HG03521 (cell line): ENCODE data around the gene CIITA.
A peak's percentile ranks its signal among the peaks of the same experiment; 100 is the strongest.

ENCODE experiments used
- ATAC-seq: cut with Tn5 transposase; IDR thresholded peaks from one replicate; pipeline ENCODE4 v1.9.1; 2021; ENCODE audit warnings: mild to moderate bottlenecking, moderate library complexity; ENCODE audit not compliant: unreplicated experiment

The CIITA gene

DNA sequence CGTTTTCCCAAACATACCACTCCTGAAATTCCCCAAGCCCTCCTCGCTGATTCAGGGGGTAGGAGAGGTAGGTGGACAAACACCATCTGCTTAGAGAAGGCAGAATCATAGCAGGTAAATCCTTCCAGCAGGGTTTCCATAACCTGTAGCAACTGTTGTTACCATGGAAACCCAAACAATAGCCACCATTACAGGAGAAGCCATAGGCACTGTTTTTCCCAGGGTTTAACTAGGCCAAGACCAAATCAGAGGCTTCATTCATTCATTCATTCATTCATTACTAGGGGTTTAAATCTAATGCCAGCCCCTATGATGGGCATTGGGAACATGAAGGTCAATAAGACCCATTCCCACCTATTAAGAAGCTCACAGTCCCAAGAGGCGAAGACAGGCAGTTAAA, 25.5 kb upstream of the CIITA start:
- ATAC-seq, result no peak

DNA sequence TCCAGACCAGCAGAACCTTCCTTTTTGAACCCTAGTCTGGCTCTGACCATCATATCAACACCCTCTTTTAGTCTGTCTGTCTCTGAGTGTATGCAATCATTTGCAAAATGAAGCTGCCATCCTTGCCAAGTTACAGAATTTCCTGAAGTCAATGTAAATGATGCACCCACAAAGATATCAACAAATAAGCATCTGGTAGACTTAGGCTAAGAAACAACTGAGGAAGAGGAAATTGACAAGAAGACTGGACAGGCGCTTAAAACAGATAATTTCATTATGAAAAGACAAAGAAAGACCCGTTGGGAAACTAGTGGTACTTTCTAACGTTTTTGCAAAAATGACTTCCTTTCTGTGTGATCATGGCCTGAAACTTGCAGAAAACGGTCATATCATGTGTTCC, 24.7 kb upstream of the CIITA start:
- no peak for ATAC-seq

DNA sequence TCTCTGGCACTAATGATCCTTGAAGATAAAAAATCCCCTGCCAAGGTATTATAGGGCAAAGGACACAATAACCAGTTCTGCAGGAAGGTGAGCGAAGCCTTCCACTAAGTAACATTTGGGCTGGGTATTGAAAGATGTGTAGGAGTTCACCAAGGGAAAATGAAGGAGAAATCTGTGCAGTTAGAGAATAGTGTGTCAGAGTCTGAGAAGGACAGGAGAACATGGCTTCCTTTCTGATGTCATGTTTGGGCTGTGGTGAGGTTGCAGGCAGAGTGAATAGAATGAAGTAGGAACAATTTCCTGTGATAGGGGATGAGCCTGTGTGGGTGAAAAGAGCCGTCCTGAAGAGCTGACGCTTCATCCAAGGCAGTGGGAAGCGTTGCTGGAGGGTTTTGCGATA, 24.1 kb upstream of the CIITA start:
- no peak for ATAC-seq

DNA sequence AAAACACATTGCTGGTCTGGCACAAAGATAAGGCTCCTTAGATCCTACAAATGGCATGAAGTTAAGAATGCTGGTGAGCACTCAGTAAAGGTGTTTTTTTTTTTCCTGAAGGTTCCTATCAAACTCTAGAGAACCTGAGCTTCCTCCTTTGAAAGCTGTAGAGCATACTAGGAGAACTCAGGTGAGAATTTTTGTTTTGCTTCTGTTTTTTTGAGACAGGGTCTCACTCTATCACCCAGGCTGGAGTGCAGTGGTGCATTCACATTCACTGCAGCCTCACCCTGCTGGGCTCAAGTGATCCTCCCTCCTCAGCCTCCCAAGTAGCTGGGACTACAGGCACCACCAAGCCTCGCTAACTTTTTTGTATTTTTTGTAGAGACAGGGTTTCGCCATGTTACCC, 21.0 kb upstream of the CIITA start:
- no peak for ATAC-seq

DNA sequence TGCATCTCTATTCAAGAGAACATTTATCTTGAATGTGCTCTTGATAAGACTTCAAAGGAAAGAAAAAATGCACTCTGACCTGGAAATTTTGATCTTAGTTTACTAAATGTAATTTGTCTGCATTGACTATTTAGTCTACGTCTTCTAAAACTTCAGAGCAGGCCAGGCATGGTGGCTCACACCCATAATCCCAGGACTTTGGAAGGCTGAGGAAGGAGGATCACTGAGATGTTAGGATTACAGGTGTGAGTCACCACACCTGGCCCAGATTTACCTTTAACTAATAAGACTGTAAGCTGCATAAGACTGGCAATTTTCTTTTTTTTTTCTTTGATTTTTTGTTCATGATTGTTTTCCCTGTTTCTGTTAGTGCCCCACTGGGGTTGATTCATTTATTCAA, 18.8 kb upstream of the CIITA start:
- ATAC-seq, result no peak

DNA sequence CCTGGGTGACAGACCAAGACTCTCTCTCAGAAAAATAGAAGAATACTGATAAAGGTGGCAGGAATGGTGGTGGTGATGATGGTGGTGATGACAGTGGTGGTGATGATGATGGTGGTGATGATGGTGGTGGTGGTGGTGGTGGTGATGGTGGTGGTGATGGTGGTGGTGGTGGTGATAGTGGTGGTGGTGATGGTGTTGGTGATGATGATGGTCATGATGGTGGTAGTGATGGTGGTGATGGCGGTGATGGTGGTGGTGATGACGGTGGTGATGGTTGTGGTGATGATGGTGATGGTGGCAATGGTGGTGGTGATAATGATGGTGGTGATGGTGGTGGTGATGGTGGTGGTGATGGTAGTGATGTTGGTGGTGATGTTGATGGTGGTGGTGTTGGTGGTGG, 18.0 kb upstream of the CIITA start:
- no peak for ATAC-seq

GRCh38 chr16:10859658-10860057, 17.3 kb upstream of the CIITA start:
- ATAC-seq, result no peak

DNA sequence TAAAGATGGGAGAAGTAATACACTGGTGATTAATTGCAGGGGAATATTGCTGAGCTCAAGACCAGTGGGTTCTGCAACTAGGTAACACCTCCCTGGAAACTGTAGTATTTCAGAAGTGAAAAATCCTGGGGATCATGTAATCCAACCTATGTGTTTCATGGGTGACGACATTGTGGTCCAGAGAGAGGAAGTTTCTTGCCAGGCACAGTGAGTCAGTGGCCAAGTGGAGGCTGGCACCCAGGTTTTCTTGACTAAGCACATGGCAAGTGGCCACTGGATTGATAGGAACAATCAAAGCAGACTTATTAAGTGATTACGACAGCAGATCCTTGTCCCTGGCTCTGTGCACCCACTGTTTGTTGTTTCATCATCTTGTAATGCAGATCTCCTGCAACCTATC, 14.6 kb upstream of the CIITA start:
- ATAC-seq, result no peak

DNA sequence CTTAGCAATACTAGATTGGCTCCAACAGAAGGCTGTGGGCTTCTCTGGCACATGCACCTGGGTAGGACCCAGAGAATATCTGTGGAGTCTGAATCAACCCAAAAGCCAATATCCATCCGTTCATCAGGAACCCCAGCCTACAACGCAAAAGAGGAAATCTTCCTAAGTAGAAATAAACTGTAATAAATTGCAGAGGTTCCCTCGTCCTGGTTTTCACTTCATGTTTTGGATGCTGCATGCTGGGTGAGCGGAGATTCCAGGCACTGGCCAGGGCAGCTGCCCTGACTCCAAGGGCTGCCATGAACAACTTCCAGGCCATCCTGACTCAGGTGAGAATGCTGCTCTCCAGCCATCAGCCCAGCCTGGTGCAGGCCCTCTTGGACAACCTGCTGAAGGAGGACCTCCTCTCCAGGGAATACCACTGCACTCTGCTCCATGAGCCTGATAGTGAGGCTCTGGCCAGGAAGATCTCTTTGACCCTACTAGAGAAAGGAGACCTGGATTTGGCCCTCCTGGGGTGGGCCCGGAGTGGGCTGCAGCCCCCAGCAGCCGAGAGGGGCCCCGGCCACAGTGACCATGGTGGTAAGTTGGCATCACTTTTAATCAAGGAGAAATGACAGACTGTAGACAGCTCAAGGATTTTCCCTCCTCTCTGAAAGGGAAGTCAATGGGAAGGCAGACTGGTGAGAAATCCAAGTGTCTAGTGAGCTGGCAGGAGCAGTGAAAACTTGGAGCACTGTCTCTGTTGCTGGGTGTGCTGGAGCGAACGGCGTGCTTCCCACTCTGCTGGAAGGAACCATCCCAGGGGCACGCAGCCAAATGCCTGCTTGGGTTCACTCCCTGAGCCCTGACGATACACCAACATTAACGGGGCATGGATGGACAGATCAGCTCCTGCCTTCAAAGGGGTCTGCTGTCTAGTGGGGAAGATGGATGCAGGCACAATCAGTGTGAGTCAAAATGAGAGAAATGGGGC, 10.7 kb upstream of the CIITA start:
- no peak for ATAC-seq

DNA sequence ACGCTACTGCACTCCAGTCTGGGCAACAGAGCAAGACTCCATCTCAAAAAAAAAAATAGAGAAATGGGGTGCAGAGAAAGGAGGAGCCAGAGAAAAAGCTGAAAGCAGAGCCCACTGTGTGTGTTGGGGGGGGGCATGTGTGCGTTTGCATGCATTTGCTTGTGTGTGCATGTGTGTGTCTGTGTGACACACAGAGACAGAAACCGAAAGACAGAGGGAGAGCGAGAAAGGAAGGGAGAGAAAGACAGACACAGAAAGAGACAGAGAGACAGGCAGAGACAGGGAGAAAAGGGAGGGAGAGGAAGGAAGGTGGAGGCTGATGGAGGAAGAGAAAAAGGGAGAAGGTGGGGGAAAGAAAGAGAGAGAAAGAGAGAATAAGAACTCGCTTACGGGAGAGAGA, 9.8 kb upstream of the CIITA start:
- no peak for ATAC-seq

- ATAC-seq, result no peak
Observed at GRCh38 chr16:10868104-10868595, 8.9 kb upstream of the CIITA start.

- ATAC-seq, result no peak
Observed at GRCh38 chr16:10868596-10869469, 8.2 kb upstream of the CIITA start.

GRCh38 chr16:10870137-10870776, 6.7 kb upstream of the CIITA start:
- ATAC-seq, result no peak

DNA sequence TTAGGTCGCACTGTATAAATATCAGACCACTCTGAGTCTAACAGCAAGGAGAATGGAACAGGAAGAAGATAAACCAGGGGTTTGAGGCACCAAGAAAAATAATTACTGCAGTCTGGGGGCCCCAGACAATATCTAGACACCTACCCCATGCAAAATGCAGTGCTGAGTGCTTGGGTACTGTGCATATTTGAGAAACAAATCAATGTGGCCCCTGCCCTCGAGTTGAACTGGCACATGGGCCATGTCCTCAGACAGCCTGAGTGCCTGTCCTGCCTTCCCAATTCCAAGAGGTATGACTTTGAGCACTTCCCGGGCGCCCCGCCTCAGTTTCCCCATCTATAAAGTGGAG, 6.2 kb upstream of the CIITA start:
- no peak for ATAC-seq

- peak; percentile 52 for ATAC-seq
Observed at GRCh38 chr16:10871157-10871991, 5.6 kb upstream of the CIITA start.

- ATAC-seq, result no peak
Observed at GRCh38 chr16:10876315-10876714, 687 bp upstream of the CIITA start.

DNA sequence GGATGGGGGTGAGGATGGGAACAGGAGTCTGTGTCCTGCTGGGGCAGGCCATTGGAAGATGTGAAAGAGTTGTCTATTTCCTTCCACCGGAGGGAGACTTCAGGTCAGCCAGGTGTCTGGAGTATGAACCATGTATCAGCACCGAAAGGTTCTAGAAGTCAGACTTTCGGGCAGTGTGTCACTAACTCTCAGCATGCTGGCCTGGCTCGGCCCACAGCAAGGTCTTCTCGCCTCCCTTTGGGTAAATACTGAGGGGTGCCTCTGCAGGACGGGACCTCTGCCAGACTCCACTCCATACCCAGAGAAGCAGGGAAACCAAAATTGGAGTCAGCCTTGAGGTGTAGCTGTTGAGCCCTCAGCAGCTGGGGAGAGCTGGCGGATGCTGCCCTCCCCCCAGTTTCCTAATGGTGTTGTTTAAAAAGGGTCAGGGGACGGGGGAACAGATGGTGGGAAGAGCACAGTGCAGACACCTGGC, 507 bp downstream of the CIITA start:
- no peak for ATAC-seq

- no peak for ATAC-seq
Observed at GRCh38 chr16:10878328-10878643, 1.3 kb downstream of the CIITA start.

GRCh38 chr16:10878644-10879501, 1.9 kb downstream of the CIITA start:
- no peak for ATAC-seq
